ENCODE results near the gene GTF2A1L. TPM values are rescaled to one million over a fixed set of nuclear protein-coding genes. Genes with fewer than 3 reads are reported as not detected.

The GTF2A1L gene
- total RNA-seq, 2 donors from 2014 or later, result not detected

DNA sequence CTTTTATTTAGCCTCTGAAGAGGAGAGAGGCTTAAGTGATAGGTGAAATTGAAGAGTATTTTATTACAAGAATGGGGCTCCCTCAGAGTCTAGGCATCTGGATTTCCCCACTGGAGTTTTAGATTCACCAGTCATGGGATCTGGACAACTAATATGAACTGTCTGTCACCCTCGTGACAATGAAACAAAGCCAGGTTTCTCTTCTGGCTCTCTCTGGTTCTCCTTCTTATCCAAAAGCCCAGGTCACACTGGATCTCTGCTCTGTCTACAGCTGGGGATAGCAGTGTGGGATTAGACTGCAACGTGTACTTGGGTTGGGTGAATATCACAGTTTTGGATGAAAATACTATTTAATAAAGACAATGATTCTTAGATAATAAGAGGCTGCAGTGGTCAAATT lies 106.6 kb downstream of the GTF2A1L start:
- H3K27me3 Mint-ChIP-seq, result peaks cover 14% of the 10 kb centered on the region
- H3K27ac Mint-ChIP-seq, result no peak overlapping the region
- ATAC-seq (replicated peaks), result no peak
- H3K4me3 Mint-ChIP-seq, result no peak overlapping the region
- no peaks in the 10 kb centered on the region for H3K36me3 Mint-ChIP-seq (ENCODE audit: low read depth)
- no peaks in the 10 kb centered on the region for H3K9me3 Mint-ChIP-seq
- no peaks in the 10 kb centered on the region for H3K4me1 Mint-ChIP-seq

GRCh38 chr2:48725696-48726494 lies 108.2 kb downstream of the GTF2A1L start:
- H3K36me3 Mint-ChIP-seq (ENCODE audit: low read depth), result no peaks in the 10 kb centered on the region
- no peaks in the 10 kb centered on the region for H3K9me3 Mint-ChIP-seq
- H3K27me3 Mint-ChIP-seq, result peaks cover 5% of the 10 kb centered on the region
- no peak overlapping the region for H3K27ac Mint-ChIP-seq
- H3K4me3 Mint-ChIP-seq, result no peak overlapping the region
- ATAC-seq (replicated peaks), result no peak
- no peaks in the 10 kb centered on the region for H3K4me1 Mint-ChIP-seq

- Mint-ChIP-seq H3K4me1 (no peaks in the 10 kb centered on the region), H3K27ac (no peak overlapping the region), H3K9me3 (no peaks in the 10 kb centered on the region), H3K4me3 (no peak overlapping the region), H3K27me3 (peaks cover 12% of the 10 kb centered on the region), H3K36me3 (ENCODE audit: low read depth) (no peaks in the 10 kb centered on the region)
- ATAC-seq (replicated peaks), result no peak
These were observed 109.9 kb downstream of the GTF2A1L start for GRCh38 chr2:48727560-48727959.

DNA sequence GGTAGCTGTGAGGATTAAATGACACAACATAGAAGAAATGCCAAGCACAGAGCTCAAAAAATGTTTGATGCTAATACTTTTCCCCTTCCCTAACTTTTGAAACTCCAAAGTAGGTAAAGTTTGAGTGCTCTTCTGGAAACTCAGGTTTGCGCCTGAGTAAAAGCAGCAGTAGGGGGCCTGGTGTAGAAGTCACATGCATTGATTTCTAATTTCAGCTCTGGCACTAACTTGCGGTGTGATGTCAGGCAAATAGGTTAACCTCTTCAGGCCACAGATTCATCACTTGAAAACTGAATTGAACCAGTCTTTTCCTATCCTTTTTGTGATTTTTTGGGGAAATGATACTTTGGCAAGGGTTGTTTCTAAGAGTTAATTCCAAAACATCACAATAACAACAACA lies 110.6 kb downstream of the GTF2A1L start:
- no peak overlapping the region for H3K4me3 Mint-ChIP-seq
- H3K9me3 Mint-ChIP-seq, result no peaks in the 10 kb centered on the region
- H3K27ac Mint-ChIP-seq, result no peak overlapping the region
- no peaks in the 10 kb centered on the region for H3K4me1 Mint-ChIP-seq
- H3K27me3 Mint-ChIP-seq, result peaks cover 16% of the 10 kb centered on the region
- no peaks in the 10 kb centered on the region for H3K36me3 Mint-ChIP-seq (ENCODE audit: low read depth)
- no peak for ATAC-seq (replicated peaks)

DNA sequence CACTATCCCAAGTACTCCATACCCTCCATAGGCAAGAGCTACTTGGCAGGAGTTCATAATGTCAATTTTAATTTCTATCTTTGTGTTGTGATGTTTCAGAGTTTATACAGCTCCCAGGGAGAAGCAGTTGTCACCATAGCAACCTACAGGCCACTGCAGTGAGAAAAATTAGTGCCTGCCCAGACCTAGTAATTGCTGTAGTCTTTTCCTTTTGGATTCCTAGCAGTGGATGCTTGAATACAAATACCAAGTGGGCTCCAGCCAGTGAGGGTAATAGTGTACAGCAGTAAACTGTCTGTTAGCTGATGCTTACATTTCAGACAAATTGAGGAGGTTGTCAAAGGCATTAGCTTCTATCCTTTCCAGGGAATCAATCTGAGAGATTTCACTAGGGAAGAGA lies 111.2 kb downstream of the GTF2A1L start:
- Mint-ChIP-seq H3K4me1 (no peaks in the 10 kb centered on the region), H3K27ac (no peak overlapping the region), H3K9me3 (no peaks in the 10 kb centered on the region), H3K27me3 (peaks cover 17% of the 10 kb centered on the region), H3K36me3 (ENCODE audit: low read depth) (no peaks in the 10 kb centered on the region), H3K4me3 (no peak overlapping the region)
- ATAC-seq (replicated peaks), result no peak

Other genes starting within 250 kb of the GTF2A1L start
- gene PPP1R21, start 177.1 kb upstream of the GTF2A1L start, total RNA-seq, result 10 to 100 TPM; 25.6 to 39.6 TPM
- gene STON1, start 87.7 kb upstream of the GTF2A1L start, total RNA-seq, result 1 to 10 TPM; 3.0 to 4.2 TPM
- gene LHCGR, start 137.9 kb downstream of the GTF2A1L start, total RNA-seq, result not detected

Measured in activated T-helper 17 cell treated with anti-CD3 and anti-CD28 coated beads, Interleukin-2, amount 50 U/mL, for 72 hours (primary cell).